ENCODE measurements around the gene TUBB3.

The TUBB3 gene

DNA sequence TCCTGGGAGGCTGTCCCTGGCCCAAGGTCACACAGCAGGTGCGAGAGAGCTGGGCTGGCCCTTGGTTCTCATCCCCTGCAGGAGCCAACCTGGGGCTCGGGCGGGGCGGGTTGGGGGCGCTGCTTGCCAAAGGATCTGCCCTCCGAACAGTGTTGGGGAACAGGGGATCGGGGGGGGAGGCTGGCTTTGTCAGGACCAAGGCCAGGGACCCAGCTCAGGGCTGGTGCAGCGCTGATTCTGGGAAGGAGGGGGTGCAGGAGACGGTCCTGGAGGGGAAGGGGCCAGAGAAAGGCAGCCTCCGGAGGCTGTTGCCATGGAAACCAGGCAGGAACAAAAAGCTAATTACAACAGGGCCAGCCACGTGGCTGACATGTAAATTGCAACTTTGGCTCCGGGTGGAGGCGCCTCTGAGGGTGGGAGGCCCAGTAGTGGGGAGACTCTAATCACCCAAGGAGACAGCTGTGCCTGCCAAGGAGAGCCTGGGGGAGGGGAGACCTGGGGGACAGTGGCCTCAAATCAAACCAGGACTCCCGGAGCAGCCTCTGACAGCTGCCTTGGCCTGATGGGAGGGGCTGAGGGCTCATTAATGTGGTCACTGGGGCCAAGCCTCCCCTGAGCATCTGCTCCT, 1.3 kb downstream of the TUBB3 start:
- Histone ChIP-seq H4K20me1 (ENCODE audit: insufficient read depth, low read length) (no peaks in the 10 kb centered on the region), H3K9me2 (replicated peaks; ENCODE audit: insufficient read depth, low read length) (no peaks in the 10 kb centered on the region), H2AFZ (ENCODE audit: low read length) (no peak overlapping the region), H3F3A (ENCODE audit: insufficient read depth, low read length) (no peaks in the 10 kb centered on the region), H3K27ac (ENCODE audit: low read length) (no peak overlapping the region), H3K4me2 (ENCODE audit: low read depth, low read length) (no peak overlapping the region), H3K4me3 (ENCODE audit: low read length) (no peak overlapping the region), H3K27me3 (replicated peaks; ENCODE audit: insufficient read depth, low read length) (peaks cover 29% of the 10 kb centered on the region), H3K9ac (ENCODE audit: low read length) (no peak overlapping the region), H3K79me2 (ENCODE audit: low read length) (no peaks in the 10 kb centered on the region), H3K4me1 (ENCODE audit: low read length) (no peaks in the 10 kb centered on the region), H3K9me3 (replicated peaks; ENCODE audit: insufficient read depth, low read length) (no peaks in the 10 kb centered on the region), H3K36me3 (replicated peaks; ENCODE audit: insufficient read depth, low read length) (no peaks in the 10 kb centered on the region)
- TF ChIP-seq EZH2 (optimal IDR thresholded peaks at IDR 0.05; ENCODE audit: low read depth, low read length) (no peak), EZH2phosphoT487 (IDR thresholded peaks at IDR 0.05; ENCODE audit: low read length) (no peak)
- TF ChIP-seq, protein P1, sequence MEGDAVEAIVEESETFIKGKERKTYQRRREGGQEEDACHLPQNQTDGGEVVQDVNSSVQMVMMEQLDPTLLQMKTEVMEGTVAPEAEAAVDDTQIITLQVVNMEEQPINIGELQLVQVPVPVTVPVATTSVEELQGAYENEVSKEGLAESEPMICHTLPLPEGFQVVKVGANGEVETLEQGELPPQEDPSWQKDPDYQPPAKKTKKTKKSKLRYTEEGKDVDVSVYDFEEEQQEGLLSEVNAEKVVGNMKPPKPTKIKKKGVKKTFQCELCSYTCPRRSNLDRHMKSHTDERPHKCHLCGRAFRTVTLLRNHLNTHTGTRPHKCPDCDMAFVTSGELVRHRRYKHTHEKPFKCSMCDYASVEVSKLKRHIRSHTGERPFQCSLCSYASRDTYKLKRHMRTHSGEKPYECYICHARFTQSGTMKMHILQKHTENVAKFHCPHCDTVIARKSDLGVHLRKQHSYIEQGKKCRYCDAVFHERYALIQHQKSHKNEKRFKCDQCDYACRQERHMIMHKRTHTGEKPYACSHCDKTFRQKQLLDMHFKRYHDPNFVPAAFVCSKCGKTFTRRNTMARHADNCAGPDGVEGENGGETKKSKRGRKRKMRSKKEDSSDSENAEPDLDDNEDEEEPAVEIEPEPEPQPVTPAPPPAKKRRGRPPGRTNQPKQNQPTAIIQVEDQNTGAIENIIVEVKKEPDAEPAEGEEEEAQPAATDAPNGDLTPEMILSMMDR (IDR thresholded peaks at IDR 0.05; ENCODE audit: low read length): no peak
- DNase-seq: no peak

DNA sequence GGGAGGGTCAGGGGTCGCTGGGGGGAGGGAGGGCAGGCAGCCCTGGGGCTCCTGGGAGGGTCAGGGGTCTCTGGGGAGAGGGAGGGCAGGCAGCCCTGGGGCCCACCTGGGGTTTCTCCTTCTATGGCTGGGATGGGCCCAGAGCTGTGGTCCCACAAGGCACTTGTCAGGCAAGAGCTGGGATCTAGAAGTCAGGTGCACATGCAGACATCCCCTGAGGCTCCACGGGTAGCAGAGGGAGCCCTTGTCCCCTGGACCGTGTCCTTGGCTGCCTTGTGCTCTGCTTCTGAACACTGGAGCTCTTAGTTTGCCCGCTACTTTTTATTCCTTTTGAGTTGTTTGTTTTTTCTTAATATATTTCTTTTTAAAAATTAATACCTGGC, 1.8 kb downstream of the TUBB3 start:
- Histone ChIP-seq H3K9ac (ENCODE audit: low read length) (no peak overlapping the region), H3K4me3 (ENCODE audit: low read length) (no peak overlapping the region), H3K4me2 (ENCODE audit: low read depth, low read length) (no peak overlapping the region), H3K36me3 (replicated peaks; ENCODE audit: insufficient read depth, low read length) (no peaks in the 10 kb centered on the region), H3K9me3 (replicated peaks; ENCODE audit: insufficient read depth, low read length) (no peaks in the 10 kb centered on the region), H3F3A (ENCODE audit: insufficient read depth, low read length) (no peaks in the 10 kb centered on the region), H3K27ac (ENCODE audit: low read length) (no peak overlapping the region), H3K27me3 (replicated peaks; ENCODE audit: insufficient read depth, low read length) (peaks cover 29% of the 10 kb centered on the region), H3K4me1 (ENCODE audit: low read length) (no peaks in the 10 kb centered on the region), H3K79me2 (ENCODE audit: low read length) (no peaks in the 10 kb centered on the region), H2AFZ (ENCODE audit: low read length) (no peak overlapping the region), H3K9me2 (replicated peaks; ENCODE audit: insufficient read depth, low read length) (no peaks in the 10 kb centered on the region), H4K20me1 (ENCODE audit: insufficient read depth, low read length) (no peaks in the 10 kb centered on the region)
- DNase-seq: no peak
- TF ChIP-seq EZH2phosphoT487 (IDR thresholded peaks at IDR 0.05; ENCODE audit: low read length): no peak
- TF ChIP-seq, protein P1 (IDR thresholded peaks at IDR 0.05; ENCODE audit: low read length): no peak
- no peak for TF ChIP-seq EZH2 (optimal IDR thresholded peaks at IDR 0.05; ENCODE audit: low read depth, low read length)

DNA sequence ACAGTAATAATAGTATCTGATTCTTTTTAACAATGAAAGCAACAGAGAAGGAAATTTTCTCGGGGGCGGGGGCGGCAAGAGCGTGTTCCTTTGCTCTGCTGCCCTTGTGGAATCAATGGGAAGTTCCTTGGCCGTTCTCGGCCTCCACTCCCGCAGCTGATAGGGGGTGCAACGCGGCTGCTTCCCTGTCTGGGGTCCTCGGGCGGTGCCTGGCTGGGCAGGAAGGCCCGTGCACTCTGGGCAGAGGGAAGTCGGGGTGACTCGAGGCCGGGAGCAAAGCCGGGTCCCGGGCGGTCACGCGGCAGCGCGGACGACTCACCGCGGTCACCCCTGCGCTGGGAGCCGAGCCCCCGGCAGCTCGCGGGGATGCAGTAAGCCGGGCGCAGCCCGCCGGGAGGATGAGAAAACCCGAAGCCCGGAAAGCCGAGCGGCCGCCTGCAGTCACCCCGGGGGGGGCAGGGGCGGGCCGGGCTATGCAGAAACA, 2.5 kb downstream of the TUBB3 start:
- H4K20me1 ChIP-seq (ENCODE audit: insufficient read depth, low read length): no peaks in the 10 kb centered on the region
- DNase-seq: no peak
- H3K4me3 ChIP-seq (ENCODE audit: low read length): peak overlapping the region; percentile 42; the same call in 1 of the 2 replicates
- no peak overlapping the region for H3K27ac ChIP-seq (ENCODE audit: low read length)
- H3K9ac ChIP-seq (ENCODE audit: low read length): no peak overlapping the region
- H3K4me2 ChIP-seq (ENCODE audit: low read depth, low read length): peak overlapping the region; percentile 68; the same call in 1 of the 2 replicates
- H3K27me3 ChIP-seq (replicated peaks; ENCODE audit: insufficient read depth, low read length): peaks cover 29% of the 10 kb centered on the region
- no peaks in the 10 kb centered on the region for H3K36me3 ChIP-seq (replicated peaks; ENCODE audit: insufficient read depth, low read length)
- TF ChIP-seq, protein P1 (IDR thresholded peaks at IDR 0.05; ENCODE audit: low read length): no peak
- TF ChIP-seq EZH2 (optimal IDR thresholded peaks at IDR 0.05; ENCODE audit: low read depth, low read length) (no peak), EZH2phosphoT487 (IDR thresholded peaks at IDR 0.05; ENCODE audit: low read length) (no peak)
- no peaks in the 10 kb centered on the region for H3K9me2 ChIP-seq (replicated peaks; ENCODE audit: insufficient read depth, low read length)
- H3K4me1 ChIP-seq (ENCODE audit: low read length): no peaks in the 10 kb centered on the region
- no peaks in the 10 kb centered on the region for H3K9me3 ChIP-seq (replicated peaks; ENCODE audit: insufficient read depth, low read length)
- no peak overlapping the region for H2AFZ ChIP-seq (ENCODE audit: low read length)
- no peaks in the 10 kb centered on the region for H3F3A ChIP-seq (ENCODE audit: insufficient read depth, low read length)
- no peaks in the 10 kb centered on the region for H3K79me2 ChIP-seq (ENCODE audit: low read length)
